Measurements from ENCODE around the gene ADCY9. TPM values are rescaled to one million over a fixed set of nuclear protein-coding genes. Genes with fewer than 3 reads are reported as not detected.

ADCY9 gene
- total RNA-seq, 1 donor from 2014 or later, result 1.3 TPM

GRCh38 chr16:4009177-4009576 lies 107.1 kb downstream of the ADCY9 start:
- Mint-ChIP-seq H3K27ac (no peak overlapping the region), H3K4me3 (no peak overlapping the region), H3K4me1 (no peaks in the 10 kb centered on the region), H3K27me3 (peaks cover 4% of the 10 kb centered on the region), H3K9me3 (no peaks in the 10 kb centered on the region), H3K36me3 (ENCODE audit: low read depth) (no peaks in the 10 kb centered on the region)
- CTCF ChIA-PET, result no interaction called here
- TF ChIP-seq CTCF (IDR thresholded peaks at IDR 0.05), result no peak
- intact Hi-C loops (cut with micrococcal nuclease), result no loop called here
- POLR2A ChIA-PET, result interaction anchor here (0.6 kb wide), 1 partner anchor 299 kb away, joined by 4 read pairs; no protein-coding TSS in a partner anchor
- ATAC-seq (ENCODE audit: low read depth) (no peak), DNase-seq (no peak)

- intact Hi-C loops (cut with micrococcal nuclease), result no loop called here
- POLR2A ChIA-PET, result no interaction called here
- no peak for TF ChIP-seq CTCF (IDR thresholded peaks at IDR 0.05)
- no peak for ATAC-seq (ENCODE audit: low read depth)
- H3K36me3 Mint-ChIP-seq (ENCODE audit: low read depth), result no peaks in the 10 kb centered on the region
- H3K4me1 Mint-ChIP-seq, result no peaks in the 10 kb centered on the region
- no peaks in the 10 kb centered on the region for H3K9me3 Mint-ChIP-seq
- H3K27me3 Mint-ChIP-seq, result peaks cover 4% of the 10 kb centered on the region
- DNase-seq, result no peak
- H3K4me3 Mint-ChIP-seq, result no peak overlapping the region
- H3K27ac Mint-ChIP-seq, result no peak overlapping the region
- CTCF ChIA-PET, result no interaction called here
Observed at GRCh38 chr16:4008116-4008515, 108.1 kb downstream of the ADCY9 start.

GRCh38 chr16:4006397-4006999 lies 109.7 kb downstream of the ADCY9 start:
- ATAC-seq (ENCODE audit: low read depth) (no peak), DNase-seq (no peak)
- ChIA-PET CTCF (no interaction called here), POLR2A (no interaction called here)
- no peak overlapping the region for H3K27ac Mint-ChIP-seq
- TF ChIP-seq CTCF (IDR thresholded peaks at IDR 0.05), result no peak
- H3K9me3 Mint-ChIP-seq, result no peaks in the 10 kb centered on the region
- intact Hi-C loops (cut with micrococcal nuclease), result no loop called here
- no peaks in the 10 kb centered on the region for H3K36me3 Mint-ChIP-seq (ENCODE audit: low read depth)
- peaks cover 4% of the 10 kb centered on the region for H3K27me3 Mint-ChIP-seq
- no peaks in the 10 kb centered on the region for H3K4me1 Mint-ChIP-seq
- no peak overlapping the region for H3K4me3 Mint-ChIP-seq

GRCh38 chr16:4005731-4006130 lies 110.5 kb downstream of the ADCY9 start:
- Mint-ChIP-seq H3K27ac (no peak overlapping the region), H3K9me3 (no peaks in the 10 kb centered on the region), H3K36me3 (ENCODE audit: low read depth) (no peaks in the 10 kb centered on the region), H3K27me3 (no peaks in the 10 kb centered on the region), H3K4me1 (no peaks in the 10 kb centered on the region), H3K4me3 (no peak overlapping the region)
- no peak for DNase-seq
- intact Hi-C loops (cut with micrococcal nuclease), result no loop called here
- no peak for ATAC-seq (ENCODE audit: low read depth)
- ChIA-PET CTCF (no interaction called here), POLR2A (no interaction called here)
- TF ChIP-seq CTCF (IDR thresholded peaks at IDR 0.05), result no peak

GRCh38 chr16:4005281-4005680 lies 111.0 kb downstream of the ADCY9 start:
- no peak overlapping the region for H3K4me3 Mint-ChIP-seq
- CTCF ChIA-PET, result no interaction called here

More at GRCh38 chr16:4005281-4005680, 111.0 kb downstream of the ADCY9 start:
- intact Hi-C loops (cut with micrococcal nuclease), result no loop called here
- DNase-seq, result no peak
- POLR2A ChIA-PET, result no interaction called here
- H3K27ac Mint-ChIP-seq, result no peak overlapping the region
- TF ChIP-seq CTCF (IDR thresholded peaks at IDR 0.05), result no peak
- H3K4me1 Mint-ChIP-seq, result no peaks in the 10 kb centered on the region
- no peaks in the 10 kb centered on the region for H3K36me3 Mint-ChIP-seq (ENCODE audit: low read depth)
- no peak for ATAC-seq (ENCODE audit: low read depth)
- H3K9me3 Mint-ChIP-seq, result no peaks in the 10 kb centered on the region
- no peaks in the 10 kb centered on the region for H3K27me3 Mint-ChIP-seq

Measured in activated B cell treated with CpG ODN at 0.5 μM for 24 hours (primary cell).